Measurements from ENCODE around the gene YPEL1. TPM values are rescaled to one million over a fixed set of nuclear protein-coding genes. Genes with fewer than 3 reads are reported as not detected.

The YPEL1 gene
- total RNA-seq, 4 donors from 2014 or later: 6.3 to 43.1 (median 16.5) TPM

DNA sequence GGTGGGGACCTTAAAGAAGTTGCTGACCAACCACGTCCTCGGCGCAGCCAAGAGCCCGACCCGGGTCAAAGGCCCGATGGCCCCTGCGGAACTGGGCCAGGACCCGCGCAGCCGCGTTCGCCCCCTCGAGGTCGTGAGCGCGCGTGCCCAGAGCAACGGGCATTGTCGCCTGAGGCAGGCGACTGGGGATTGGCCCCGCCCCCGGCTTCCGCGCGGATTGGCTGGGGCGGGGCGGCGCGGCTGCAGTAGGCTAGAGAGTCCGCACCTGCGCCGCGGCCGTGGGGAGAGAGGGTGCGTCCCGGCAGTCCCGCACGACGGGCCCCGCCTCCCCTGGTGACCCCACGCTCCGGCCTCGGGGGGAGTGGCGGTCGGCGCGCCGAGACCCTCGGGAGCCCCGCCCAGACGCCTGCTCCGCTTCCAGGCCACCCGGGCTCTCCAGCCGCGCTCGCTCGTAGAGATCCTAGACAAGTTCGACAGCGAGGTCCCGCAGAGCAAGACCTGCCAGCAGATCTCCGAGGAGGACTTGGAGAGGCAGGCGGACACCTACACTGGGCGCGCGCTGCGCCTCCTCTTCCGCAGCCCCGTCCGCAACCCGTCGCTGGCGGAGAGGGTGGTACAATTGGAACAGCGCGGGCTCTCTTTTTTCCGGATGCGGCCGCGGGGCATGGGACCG is 78.1 kb downstream of the YPEL1 start:
- peak overlapping the region; percentile 33 to 64 (median 40) for H3K4me3 ChIP-seq
- H3K27me3 ChIP-seq: peaks cover 0 to 18% of the 10 kb centered on the region in 2 donors
- H3K9me3 ChIP-seq: no peaks in the 10 kb centered on the region
- TF ChIP-seq POLR2A (IDR thresholded peaks at IDR 0.05): no peak
- TF ChIP-seq, protein P1, sequence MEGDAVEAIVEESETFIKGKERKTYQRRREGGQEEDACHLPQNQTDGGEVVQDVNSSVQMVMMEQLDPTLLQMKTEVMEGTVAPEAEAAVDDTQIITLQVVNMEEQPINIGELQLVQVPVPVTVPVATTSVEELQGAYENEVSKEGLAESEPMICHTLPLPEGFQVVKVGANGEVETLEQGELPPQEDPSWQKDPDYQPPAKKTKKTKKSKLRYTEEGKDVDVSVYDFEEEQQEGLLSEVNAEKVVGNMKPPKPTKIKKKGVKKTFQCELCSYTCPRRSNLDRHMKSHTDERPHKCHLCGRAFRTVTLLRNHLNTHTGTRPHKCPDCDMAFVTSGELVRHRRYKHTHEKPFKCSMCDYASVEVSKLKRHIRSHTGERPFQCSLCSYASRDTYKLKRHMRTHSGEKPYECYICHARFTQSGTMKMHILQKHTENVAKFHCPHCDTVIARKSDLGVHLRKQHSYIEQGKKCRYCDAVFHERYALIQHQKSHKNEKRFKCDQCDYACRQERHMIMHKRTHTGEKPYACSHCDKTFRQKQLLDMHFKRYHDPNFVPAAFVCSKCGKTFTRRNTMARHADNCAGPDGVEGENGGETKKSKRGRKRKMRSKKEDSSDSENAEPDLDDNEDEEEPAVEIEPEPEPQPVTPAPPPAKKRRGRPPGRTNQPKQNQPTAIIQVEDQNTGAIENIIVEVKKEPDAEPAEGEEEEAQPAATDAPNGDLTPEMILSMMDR (IDR thresholded peaks at IDR 0.05): peak in 3 of 5 experiments; percentile 9 to 26 (median 24)
- WGBS, 2 donors: 1 to 3% methylated on average over 44 to 58 of the region's 79 CpGs
- no peaks in the 10 kb centered on the region for H3K36me3 ChIP-seq
- H3K4me1 ChIP-seq: peaks cover 0 to 20% (median 4%) of the 10 kb centered on the region in 4 donors
- DNase-seq (ENCODE audit: low spot score in 2 of 2): no peak
- peak overlapping the region in 1 of 4 donors; percentile 1 for H3K27ac ChIP-seq

DNA sequence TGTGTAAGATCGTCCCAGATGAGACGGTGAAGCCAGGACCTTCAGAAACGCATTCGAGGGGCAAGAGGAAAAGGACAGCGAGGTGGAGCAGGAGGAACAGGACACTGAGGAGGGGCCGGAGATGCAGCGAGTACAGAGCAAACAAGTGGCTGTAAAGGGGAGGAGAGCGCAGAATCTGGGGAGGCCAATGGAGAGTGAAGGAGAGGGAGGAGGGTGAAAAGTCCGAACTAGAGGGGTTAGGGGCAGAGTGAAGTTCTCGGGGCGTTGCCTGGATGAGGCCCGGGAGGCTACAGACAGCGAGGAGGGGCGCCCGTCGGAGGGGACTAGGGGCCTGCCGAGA is 78.6 kb downstream of the YPEL1 start:
- H3K27ac ChIP-seq: no peak overlapping the region
- 27 to 28% methylated on average over 17 of the region's 17 CpGs for WGBS, 2 donors
- peaks cover 0 to 18% of the 10 kb centered on the region in 2 donors for H3K27me3 ChIP-seq
- no peaks in the 10 kb centered on the region for H3K36me3 ChIP-seq
- peak overlapping the region in 1 of 4 donors; percentile 64 for H3K4me3 ChIP-seq
- H3K4me1 ChIP-seq: peaks cover 0 to 24% (median 5%) of the 10 kb centered on the region in 4 donors
- TF ChIP-seq EP300 (IDR thresholded peaks at IDR 0.05) (no peak), POLR2A (IDR thresholded peaks at IDR 0.05) (no peak)
- TF ChIP-seq, protein P1 (IDR thresholded peaks at IDR 0.05): no peak
- no peaks in the 10 kb centered on the region for H3K9me3 ChIP-seq
- DNase-seq (ENCODE audit: low spot score in 2 of 2): no peak

DNA sequence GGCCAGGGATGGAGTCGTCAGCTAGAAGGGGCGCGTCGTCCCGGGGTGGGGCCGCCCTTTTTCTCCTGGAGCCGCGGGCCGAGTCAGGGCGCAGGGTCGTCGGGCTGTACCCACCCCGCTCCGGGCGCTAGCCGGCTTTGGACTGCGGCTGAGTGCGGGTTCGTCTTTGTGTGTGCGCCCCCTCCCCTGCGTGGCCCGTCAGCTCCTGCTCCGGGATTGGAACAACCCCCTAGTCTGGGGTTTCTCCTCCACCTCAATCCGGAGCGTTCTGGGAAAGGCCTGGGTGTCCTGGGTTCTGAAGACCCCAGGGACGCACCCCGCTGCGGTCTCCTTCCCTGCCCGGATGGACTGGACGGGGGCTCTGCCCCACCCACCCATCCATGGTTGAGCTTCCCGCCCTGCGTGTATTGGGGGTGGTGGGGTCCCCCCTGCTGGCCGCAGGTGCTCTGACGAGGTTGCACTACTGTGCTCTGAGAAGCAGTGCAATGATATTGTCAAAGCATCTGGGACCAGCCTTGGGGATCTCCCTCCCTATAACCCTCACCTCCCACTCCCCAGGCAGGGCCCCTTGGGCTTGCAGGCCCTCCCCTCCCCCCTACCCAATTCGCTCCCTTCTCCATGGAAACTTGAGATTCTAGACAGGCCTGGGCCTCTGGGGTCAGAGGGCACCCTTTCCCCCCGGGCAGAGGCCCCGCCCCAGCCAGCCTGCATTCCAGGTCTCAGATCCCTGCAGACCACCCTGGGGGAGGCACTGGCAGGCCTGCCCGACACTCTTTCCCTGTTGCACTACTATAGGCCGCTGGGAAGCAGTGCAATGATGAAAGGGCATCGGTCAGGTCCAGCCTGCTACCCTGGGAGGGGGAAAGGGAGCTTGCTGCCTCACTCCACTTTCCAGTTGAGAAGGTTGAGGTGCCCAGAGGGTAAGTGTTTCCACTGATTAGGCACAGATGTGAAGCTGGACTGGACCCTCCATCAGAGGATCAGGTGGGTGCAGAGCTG is 82.7 kb downstream of the YPEL1 start:
- Histone ChIP-seq H3K4me1 (peaks cover 0 to 30% (median 14%) of the 10 kb centered on the region in 4 donors), H3K27ac (no peak overlapping the region), H3K4me3 (peak overlapping the region; percentile 41 to 69 (median 54)), H3K36me3 (peaks cover 0 to 12% (median 0%) of the 10 kb centered on the region in 3 donors), H3K27me3 (peaks cover 0 to 12% of the 10 kb centered on the region in 2 donors), H3K9me3 (no peaks in the 10 kb centered on the region)
- DNase-seq (ENCODE audit: low spot score in 2 of 2): no peak
- WGBS, 2 donors: 12 to 21% methylated on average over 17 to 35 of the region's 40 CpGs
- TF ChIP-seq POLR2A (IDR thresholded peaks at IDR 0.05) (no peak), EP300 (IDR thresholded peaks at IDR 0.05) (no peak)
- TF ChIP-seq, protein P1 (IDR thresholded peaks at IDR 0.05): no peak

DNA sequence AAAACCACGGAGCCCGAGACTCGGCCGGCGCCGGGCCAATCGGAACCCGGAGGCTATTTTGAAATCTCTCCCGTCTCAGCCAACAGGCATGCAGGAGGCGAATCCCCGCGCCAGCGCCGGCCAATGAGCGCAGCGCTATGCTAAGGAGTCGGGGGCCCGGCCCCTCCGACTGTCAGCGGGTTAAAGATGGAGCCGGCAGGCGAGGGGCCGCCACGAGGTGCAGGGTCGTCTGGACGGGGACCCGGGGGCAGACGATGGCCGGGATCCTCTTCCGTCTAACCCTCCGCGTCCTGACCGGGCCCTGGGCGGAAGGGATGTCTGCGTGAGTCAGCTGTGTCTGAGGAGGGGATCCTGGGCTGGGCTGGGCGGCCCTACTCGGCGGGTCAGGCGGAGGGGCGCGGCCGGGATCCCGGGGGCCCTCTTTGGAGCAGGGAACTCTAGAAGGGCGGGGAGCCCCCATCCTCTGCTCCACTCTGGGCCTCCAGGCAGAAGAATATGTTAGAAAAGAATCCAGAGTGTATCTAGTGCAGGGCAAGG is 83.5 kb downstream of the YPEL1 start:
- Histone ChIP-seq H3K27ac (peak overlapping the region in 1 of 4 donors; percentile 4), H3K4me1 (peaks cover 0 to 22% (median 11%) of the 10 kb centered on the region in 4 donors), H3K36me3 (peaks cover 0 to 17% (median 0%) of the 10 kb centered on the region in 3 donors), H3K9me3 (no peaks in the 10 kb centered on the region), H3K27me3 (peaks cover 0 to 4% of the 10 kb centered on the region in 2 donors), H3K4me3 (peak overlapping the region; percentile 41 to 69 (median 54))
- WGBS, 2 donors: 0% methylated on average over 41 to 44 of the region's 44 CpGs
- TF ChIP-seq POLR2A (IDR thresholded peaks at IDR 0.05): no peak
- peak; percentile 78 to 87 for DNase-seq (ENCODE audit: low spot score in 2 of 2)

DNA sequence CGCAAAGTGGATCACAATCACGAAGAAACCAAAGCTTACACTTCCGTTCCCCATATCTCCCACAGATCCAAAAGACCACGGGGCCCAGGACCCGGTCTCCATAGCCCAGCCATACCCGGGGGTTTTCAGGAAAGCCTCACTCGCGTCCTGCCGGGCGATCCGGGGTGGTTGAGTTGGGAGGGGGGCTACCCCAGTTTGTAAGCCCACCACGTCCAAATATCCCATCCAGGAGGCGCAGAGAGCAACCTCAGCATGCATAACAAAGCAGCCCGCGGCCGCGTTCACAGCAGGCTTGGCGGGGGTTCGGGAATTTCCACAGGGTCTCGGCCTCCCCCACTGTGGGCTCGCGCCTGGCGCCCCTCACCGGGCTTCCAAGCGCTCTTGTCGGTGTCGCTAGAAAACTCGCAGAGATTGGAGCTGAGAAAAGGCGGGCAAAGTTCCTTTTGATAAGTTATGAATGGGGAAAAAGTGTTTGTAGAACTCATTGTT is 84.0 kb downstream of the YPEL1 start:
- Histone ChIP-seq H3K9me3 (no peaks in the 10 kb centered on the region), H3K36me3 (peaks cover 0 to 17% (median 0%) of the 10 kb centered on the region in 3 donors), H3K4me1 (peaks cover 0 to 25% (median 11%) of the 10 kb centered on the region in 4 donors), H3K27me3 (no peaks in the 10 kb centered on the region), H3K4me3 (peak overlapping the region; percentile 41 to 69 (median 54)), H3K27ac (no peak overlapping the region)
- no peak for DNase-seq (ENCODE audit: low spot score in 2 of 2)
- TF ChIP-seq EP300 (IDR thresholded peaks at IDR 0.05) (no peak), POLR2A (IDR thresholded peaks at IDR 0.05) (no peak)
- TF ChIP-seq, protein P1 (IDR thresholded peaks at IDR 0.05): no peak
- 0% methylated on average over 14 to 29 of the region's 29 CpGs for WGBS, 2 donors
